ENCODE results near the gene GAS7. TPM values are rescaled to one million over a fixed set of nuclear protein-coding genes. Genes with fewer than 3 reads are reported as not detected.
"Not testable (repeated sequence)": the region's sequence is repeated elsewhere in the genome, so short reads cannot be mapped to it uniquely, and the experiment has no call there.

Gene GAS7
- total and polyA plus RNA-seq, 12 donors: 3.6 to 54.9 (median 28.0) TPM

DNA sequence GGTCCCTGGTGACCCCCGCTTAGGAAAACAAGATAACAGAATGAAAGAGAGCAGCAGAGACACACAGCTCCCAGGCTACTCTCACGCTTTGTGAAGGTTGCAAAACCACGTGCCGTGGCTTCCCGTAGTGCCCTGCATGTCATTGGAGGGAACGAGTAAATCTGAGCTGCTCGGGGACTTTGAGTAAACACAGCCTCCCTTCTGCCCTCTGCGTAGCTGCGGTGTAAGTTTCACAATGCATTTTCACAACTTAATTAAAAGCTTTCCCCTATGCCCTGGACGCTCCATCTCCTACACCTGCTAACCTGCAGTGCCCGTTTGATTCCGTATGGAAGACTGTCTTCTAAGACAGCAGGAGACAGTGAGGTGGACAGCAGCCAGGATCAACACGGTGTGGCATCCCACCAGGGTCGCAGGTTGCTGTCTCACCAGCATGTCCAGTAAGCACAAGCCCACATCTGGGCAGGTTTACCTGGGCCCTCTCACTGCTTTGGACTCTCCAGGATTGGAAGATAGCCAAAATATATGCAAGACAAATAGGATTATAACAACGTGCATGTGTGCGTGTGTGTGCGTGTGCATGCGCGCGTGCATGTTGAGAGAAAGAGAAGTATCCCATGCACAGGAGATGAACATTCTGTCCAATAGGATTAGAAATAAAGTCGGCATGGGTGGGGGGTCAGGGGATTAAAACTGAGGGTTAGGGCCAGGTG is 177.0 kb downstream of the GAS7 start:
- Histone ChIP-seq H3K27me3 (no peaks in the 10 kb centered on the region), H3K4me1 (replicated peaks in 1 of 2) (peaks cover 0 to 11% of the 10 kb centered on the region in 2 donors), H3K4me3 (no peak overlapping the region), H3K9me3 (replicated peaks in 1 of 3) (no peaks in the 10 kb centered on the region), H3K36me3 (replicated peaks in 1 of 2) (no peaks in the 10 kb centered on the region), H3K27ac (no peak overlapping the region)
- 40 to 48% (median 43%) methylated on average over 20 to 21 of the region's 21 CpGs for WGBS, 4 donors
- peak in 4 of 7 donors; percentile 36 to 64 (median 58) for DNase-seq
- TF ChIP-seq, protein P1, sequence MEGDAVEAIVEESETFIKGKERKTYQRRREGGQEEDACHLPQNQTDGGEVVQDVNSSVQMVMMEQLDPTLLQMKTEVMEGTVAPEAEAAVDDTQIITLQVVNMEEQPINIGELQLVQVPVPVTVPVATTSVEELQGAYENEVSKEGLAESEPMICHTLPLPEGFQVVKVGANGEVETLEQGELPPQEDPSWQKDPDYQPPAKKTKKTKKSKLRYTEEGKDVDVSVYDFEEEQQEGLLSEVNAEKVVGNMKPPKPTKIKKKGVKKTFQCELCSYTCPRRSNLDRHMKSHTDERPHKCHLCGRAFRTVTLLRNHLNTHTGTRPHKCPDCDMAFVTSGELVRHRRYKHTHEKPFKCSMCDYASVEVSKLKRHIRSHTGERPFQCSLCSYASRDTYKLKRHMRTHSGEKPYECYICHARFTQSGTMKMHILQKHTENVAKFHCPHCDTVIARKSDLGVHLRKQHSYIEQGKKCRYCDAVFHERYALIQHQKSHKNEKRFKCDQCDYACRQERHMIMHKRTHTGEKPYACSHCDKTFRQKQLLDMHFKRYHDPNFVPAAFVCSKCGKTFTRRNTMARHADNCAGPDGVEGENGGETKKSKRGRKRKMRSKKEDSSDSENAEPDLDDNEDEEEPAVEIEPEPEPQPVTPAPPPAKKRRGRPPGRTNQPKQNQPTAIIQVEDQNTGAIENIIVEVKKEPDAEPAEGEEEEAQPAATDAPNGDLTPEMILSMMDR (IDR thresholded peaks at IDR 0.05): no peak
- no peak for TF ChIP-seq POLR2A (IDR thresholded peaks at IDR 0.05)
- intact Hi-C loops (cut with DNase I): no loop called here

DNA sequence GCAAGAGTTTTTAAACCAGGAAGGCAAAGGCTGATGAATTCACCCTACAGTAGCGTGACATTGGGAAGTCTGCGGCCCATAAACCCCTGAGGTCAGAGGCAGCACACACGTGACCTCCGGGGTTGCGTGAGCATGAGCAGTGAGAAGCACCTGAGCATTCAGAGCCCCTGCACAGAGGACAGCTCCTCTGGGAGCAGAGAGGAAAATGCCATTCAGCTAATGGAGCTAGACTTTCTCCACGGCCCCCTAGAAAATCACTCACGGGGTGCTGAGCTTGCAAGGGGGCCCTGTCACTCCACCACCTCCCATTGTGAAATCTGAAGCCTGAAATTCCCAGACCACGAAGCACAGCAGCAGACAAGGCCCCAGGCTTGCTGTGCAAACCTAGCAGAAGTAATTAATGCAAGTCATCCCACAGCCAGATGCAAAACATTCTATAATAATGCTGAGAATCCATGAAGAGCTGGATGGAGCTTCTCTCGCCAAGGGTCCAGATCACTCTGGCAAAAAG is 178.4 kb downstream of the GAS7 start:
- DNase-seq: no peak
- Histone ChIP-seq H3K4me1 (replicated peaks in 1 of 2) (peaks cover 0 to 11% of the 10 kb centered on the region in 2 donors), H3K4me3 (no peak overlapping the region), H3K27ac (no peak overlapping the region), H3K27me3 (no peaks in the 10 kb centered on the region), H3K9me3 (replicated peaks in 1 of 3) (no peaks in the 10 kb centered on the region), H3K36me3 (replicated peaks in 1 of 2) (no peaks in the 10 kb centered on the region)
- WGBS, 4 donors: 50 to 67% (median 58%) methylated on average over 8 to 9 of the region's 9 CpGs
- no peak for TF ChIP-seq POLR2A (IDR thresholded peaks at IDR 0.05)
- TF ChIP-seq, protein P1 (IDR thresholded peaks at IDR 0.05): no peak
- intact Hi-C loops (cut with DNase I): no loop called here

GRCh38 chr17:10018461-10018891 is 179.9 kb downstream of the GAS7 start:
- Histone ChIP-seq H3K4me3 (no peak overlapping the region), H3K4me1 (replicated peaks in 1 of 2) (peaks cover 0 to 11% of the 10 kb centered on the region in 2 donors), H3K27ac (peak overlapping the region in 1 of 5 donors; percentile 13), H3K36me3 (replicated peaks in 1 of 2) (no peaks in the 10 kb centered on the region), H3K27me3 (no peaks in the 10 kb centered on the region), H3K9me3 (replicated peaks in 1 of 3) (no peaks in the 10 kb centered on the region)
- TF ChIP-seq, protein P1 (IDR thresholded peaks at IDR 0.05): no peak
- TF ChIP-seq POLR2A (IDR thresholded peaks at IDR 0.05): no peak
- 53 to 69% (median 63%) methylated on average over 7 of the region's 7 CpGs for WGBS, 4 donors
- no peak for DNase-seq
- intact Hi-C loops (cut with DNase I): no loop called here

DNA sequence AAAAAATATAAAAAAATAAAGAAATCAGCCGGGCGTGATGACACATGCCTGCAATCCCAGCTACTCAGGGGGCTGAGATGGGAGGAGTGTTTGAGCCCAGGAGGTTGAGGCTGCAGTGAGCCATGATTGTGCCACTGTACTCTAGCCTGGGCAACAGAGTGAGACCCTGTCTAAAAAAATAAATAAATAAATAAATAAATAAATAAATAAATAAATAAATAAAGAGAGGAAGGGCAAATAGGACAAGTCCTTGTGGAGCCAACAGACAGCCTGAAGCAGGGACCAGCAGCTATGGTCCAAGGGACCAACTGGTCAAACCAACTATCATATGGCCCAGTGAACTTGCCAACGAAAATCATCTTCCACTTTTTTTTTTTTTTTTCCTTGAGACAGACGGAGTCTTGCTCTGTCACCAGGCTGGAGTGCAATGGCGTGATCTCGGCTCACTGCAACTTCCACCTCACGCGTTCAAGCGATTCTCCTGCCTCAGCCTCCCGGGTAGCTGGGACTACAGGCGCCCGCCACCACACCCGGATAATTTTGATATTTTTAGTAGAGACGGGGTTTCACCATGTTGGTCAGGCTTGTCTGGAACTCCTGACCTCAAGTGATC is 181.3 kb downstream of the GAS7 start:
- intact Hi-C loops (cut with DNase I); H3K27me3 ChIP-seq; H3K36me3 ChIP-seq (replicated peaks in 1 of 2); H3K9me3 ChIP-seq (replicated peaks in 1 of 3); H3K27ac ChIP-seq; H3K4me3 ChIP-seq: not testable (repeated sequence)
- 85 to 95% (median 91%) methylated on average over 14 of the region's 14 CpGs for WGBS, 4 donors
- peak in 1 of 7 donors; percentile 15 for DNase-seq
- H3K4me1 ChIP-seq (replicated peaks in 1 of 2): peaks cover 0 to 11% of the 10 kb centered on the region in 2 donors
